Endothelial cell of umbilical vein (primary cell): Measurements from ENCODE around the gene ECPAS. TPM values are rescaled to one million over a fixed set of nuclear protein-coding genes. Genes with fewer than 3 reads are reported as not detected.

Experiments used
- BruUV-seq: library from RNA; stranded (reverse); fragments of 400-500 nt; replicated peaks from 2 replicates; lab custom pipeline; 2021; lab: Mats Ljungman, UMichigan
- CTCF ChIA-PET: fragments of 300-600, 350-600 bp; sonication (Branson Sonifier 250); formaldehyde crosslinking; loops from one replicate; lab custom pipeline; 2021; ENCODE audit warnings: antibody characterized with exemption, inconsistent platforms; lab: Charles Lee
- POLR2A ChIA-PET: fragments of 300-600, 350-600 bp; sonication (Branson Sonifier 250); formaldehyde crosslinking; loops from one replicate; lab custom pipeline; 2021; ENCODE audit warnings: antibody characterized with exemption, inconsistent platforms; lab: Charles Lee
- DNase-seq: peaks from one replicate; pipeline ENCODE4 v3.0.0-alpha.2; 2011; ENCODE audit warnings: low read depth, low spot score
- FAIRE-seq: peaks from 2 replicates; lab custom pipeline; 2011; peaks lifted over from hg19 to GRCh38; lab: Jason Lieb, UNC
- H2AFZ ChIP-seq: 2 replicates; pipeline ENCODE4 v1.6.0; 2012; ENCODE audit warnings: low read depth, low read length, control low read depth, inconsistent platforms
- H3K27ac ChIP-seq: 2 replicates; pipeline ENCODE4 v1.5.1; 2011; ENCODE audit warnings: low read depth, mild to moderate bottlenecking, control low read depth, low read length, moderate library complexity; ENCODE audit not compliant: insufficient read depth
- H3K27me3 ChIP-seq, 2 experiments: 2 replicates each; pipeline versions ENCODE4 v1.6.0 to v1.6.1; 2011; ENCODE audit warnings: low read length in 2 of 2, mixed read lengths in 1 of 2; ENCODE audit not compliant: control insufficient read depth in 2 of 2, insufficient read depth in 2 of 2
- H3K36me3 ChIP-seq, 2 experiments: 2 replicates in 1 of 2; 3 replicates in 1 of 2; pipeline ENCODE4 v1.5.1; 2011; ENCODE audit warnings: low read length in 2 of 2, mild to moderate bottlenecking in 1 of 2, moderate library complexity in 1 of 2; ENCODE audit not compliant: control insufficient read depth in 2 of 2, insufficient read depth in 2 of 2; ENCODE audit errors: extremely low read depth in 1 of 2
- H3K4me1 ChIP-seq: 3 replicates; pipeline ENCODE4 v1.5.1; 2011; ENCODE audit warnings: mild to moderate bottlenecking, low read length; ENCODE audit not compliant: control insufficient read depth, insufficient read depth; ENCODE audit errors: extremely low read depth
- H3K4me2 ChIP-seq: 2 replicates; pipeline ENCODE4 v1.6.1; 2011; ENCODE audit warnings: low read length, control low read depth, mixed read lengths; ENCODE audit not compliant: insufficient read depth
- H3K4me3 ChIP-seq, 3 experiments: fragments of 200-600 bp in 1 of 3; sonication (generic), shearing (Covaris generic) in 1 of 3; replicated peaks in 1 of 3; 2 replicates each; pipeline ENCODE4 v1.5.1; 2011 to 2016; ENCODE audit warnings: control low read depth in 3 of 3, low read length in 3 of 3, mild to moderate bottlenecking in 2 of 3, inconsistent platforms in 1 of 3, low read depth in 1 of 3, moderate library complexity in 1 of 3; ENCODE audit not compliant: insufficient read depth in 1 of 3
- H3K79me2 ChIP-seq: 2 replicates; pipeline ENCODE4 v1.6.0; 2012; ENCODE audit warnings: low read length, inconsistent platforms; ENCODE audit not compliant: control insufficient read depth, insufficient read depth
- H3K9ac ChIP-seq: replicated peaks from 2 replicates; pipeline ENCODE3; 2011; ENCODE audit warnings: low read length, control low read depth; ENCODE audit not compliant: insufficient read depth; ENCODE audit errors: extremely low read depth
- H3K9me1 ChIP-seq: replicated peaks from 3 replicates; pipeline ENCODE4 v1.6.0; 2011; ENCODE audit warnings: mild to moderate bottlenecking, low read length; ENCODE audit not compliant: control insufficient read depth, insufficient read depth; ENCODE audit errors: extremely low read depth
- H3K9me3 ChIP-seq: replicated peaks from 2 replicates; pipeline ENCODE4 v1.5.1; 2012; ENCODE audit warnings: low read length, inconsistent platforms; ENCODE audit not compliant: control insufficient read depth, insufficient read depth
- H4K20me1 ChIP-seq: replicated peaks from 2 replicates; pipeline ENCODE3; 2011; ENCODE audit warnings: mild to moderate bottlenecking, low read length; ENCODE audit not compliant: control insufficient read depth, insufficient read depth; ENCODE audit errors: extremely low read depth
- CTCF ChIP-seq, 2 donors: IDR thresholded peaks; 1 replicate in 1 of 2; 2 replicates in 1 of 2; pipeline ENCODE4 v1.5.1; 2011; ENCODE audit warnings: low read length in 2 of 2, mild to moderate bottlenecking in 2 of 2, moderate library complexity in 2 of 2, control low read depth in 1 of 2, inconsistent platforms in 1 of 2, low read depth in 1 of 2; ENCODE audit not compliant: insufficient read depth in 1 of 2; ENCODE audit errors: extremely low read depth in 1 of 2
- EZH2 ChIP-seq: IDR thresholded peaks from 2 replicates; pipeline ENCODE4 v1.6.1; 2012; ENCODE audit warnings: borderline replicate concordance, low read depth, mild to moderate bottlenecking, moderate library complexity, low read length, inconsistent platforms; ENCODE audit not compliant: severe bottlenecking
- FOS ChIP-seq: IDR thresholded peaks from 2 replicates; pipeline ENCODE4 v1.6.1; 2011; ENCODE audit warnings: mild to moderate bottlenecking, low read length, moderate library complexity, borderline replicate concordance; ENCODE audit not compliant: insufficient read depth
- GATA2 ChIP-seq: IDR thresholded peaks from 2 replicates; pipeline ENCODE4 v1.7.0; 2011; ENCODE audit warnings: low read depth, mild to moderate bottlenecking, moderate library complexity, mixed read lengths, low read length; ENCODE audit not compliant: insufficient read length, insufficient read depth
- JUN ChIP-seq: IDR thresholded peaks from 2 replicates; pipeline ENCODE4 v1.6.1; 2011; ENCODE audit warnings: borderline replicate concordance, low read depth; ENCODE audit not compliant: insufficient read length, insufficient read depth
- MAX ChIP-seq: IDR thresholded peaks from 2 replicates; pipeline ENCODE4 v1.6.1; 2011; ENCODE audit not compliant: insufficient read depth, insufficient read length
- MYC ChIP-seq: IDR thresholded peaks from one replicate; pipeline ENCODE4 v1.6.1; 2011; ENCODE audit warnings: mild to moderate bottlenecking, low read depth, low read length
- POLR2A ChIP-seq: IDR thresholded peaks from 2 replicates; pipeline ENCODE4 v1.6.1; 2012; ENCODE audit warnings: low read depth, mild to moderate bottlenecking, control low read depth, low read length
- POLR2AphosphoS5 ChIP-seq: IDR thresholded peaks from 2 replicates; pipeline ENCODE4 v1.6.1; 2012; ENCODE audit warnings: low read depth, mild to moderate bottlenecking, control low read depth, low read length, moderate library complexity; ENCODE audit not compliant: insufficient read depth
- dilution Hi-C: fragments of 300-500 bp; cut with MboI; formaldehyde crosslinking; loops from one replicate; pipeline ENCODE4 v1.15.0; 2019; ENCODE audit warnings: low sequenced_read_pairs; ENCODE audit not compliant: extremely low pct_ligation_motif_present
- intact Hi-C: fragments of 100-400 bp; cut with micrococcal nuclease; formaldehyde crosslinking; loops from one replicate; pipeline ENCODE4 v1.10.0; 2022
- polyA plus RNA-seq, 4 experiments: library from polyadenylated mRNA; depleted of rRNA in 3 of 4; stranded (reverse) in 3 of 4; unstranded in 1 of 4; fragments of >200 nt; gene quantifications; 2 replicates each; pipeline versions ENCODE4 v1.2.1 to v1.2.3, GENCODE V29; 2011 to 2012; ENCODE audit warnings: missing spikeins in 1 of 4
- total RNA-seq: library from RNA; stranded (reverse); gene quantifications from 2 replicates; pipeline ENCODE4 v1.2.3, GENCODE V29; 2021

The ECPAS gene
- total and polyA plus RNA-seq, 2 donors (not counting 3 experiments of a cell fraction or from before 2014, with no cell fraction given), result 17.9 to 89.3 TPM

GRCh38 chr9:111393971-111394370 lies 90.2 kb downstream of the ECPAS start:
- dilution Hi-C loops, result no loop called here
- Histone ChIP-seq H3K79me2 (no peaks in the 10 kb centered on the region), H3K36me3 (peaks cover 22 to 27% of the 10 kb centered on the region in 2 experiments), H3K27me3 (no peaks in the 10 kb centered on the region), H3K27ac (no peak overlapping the region), H3K9me3 (no peaks in the 10 kb centered on the region), H3K4me1 (no peaks in the 10 kb centered on the region), H3K4me2 (no peak overlapping the region), H3K4me3 (no peak overlapping the region), H2AFZ (no peak overlapping the region), H3K9ac (no peak overlapping the region), H3K9me1 (no peaks in the 10 kb centered on the region), H4K20me1 (no peaks in the 10 kb centered on the region)
- CTCF ChIA-PET, result no interaction called here
- DNase-seq (no peak), FAIRE-seq (no peak)
- intact Hi-C loops, result no loop called here
- no TSS peak for BruUV-seq
- no peak for TF ChIP-seq CTCF (IDR thresholded peaks at IDR 0.05; ENCODE audit: extremely low read depth in 1 of 2, insufficient read depth in 1 of 2, low read depth in 1 of 2, low read length in 2 of 2)
- no peak for TF ChIP-seq EZH2
- no peak for TF ChIP-seq MYC
- TF ChIP-seq POLR2A, result no peak
- TF ChIP-seq MAX, result no peak
- no peak for TF ChIP-seq JUN
- TF ChIP-seq POLR2AphosphoS5, result no peak
- TF ChIP-seq GATA2, result no peak
- no peak for TF ChIP-seq FOS
- POLR2A ChIA-PET, result no interaction called here
